NCI-H128 (cell line): Measurements from ENCODE around the gene GNB1.

Source experiments
- DNase-seq: peaks from one replicate; lab custom pipeline; 2025; ENCODE audit not compliant: unreplicated experiment; lab: John Stamatoyannopoulos, UW

The GNB1 gene

GRCh38 chr1:1922956-1923833 lies 32.3 kb upstream of the GNB1 start:
- DNase-seq: no peak

GRCh38 chr1:1922702-1922955 lies 31.7 kb upstream of the GNB1 start:
- DNase-seq: no peak

GRCh38 chr1:1921901-1922701 lies 31.2 kb upstream of the GNB1 start:
- DNase-seq: no peak

GRCh38 chr1:1921459-1921862 lies 30.6 kb upstream of the GNB1 start:
- DNase-seq: no peak

GRCh38 chr1:1920608-1921458 lies 29.9 kb upstream of the GNB1 start:
- no peak for DNase-seq

- DNase-seq: no peak
Observed at GRCh38 chr1:1920057-1920607, 29.2 kb upstream of the GNB1 start.

- DNase-seq: peak; percentile 100
Observed at GRCh38 chr1:1919304-1920056, 28.6 kb upstream of the GNB1 start.

GRCh38 chr1:1918901-1919303 lies 28.0 kb upstream of the GNB1 start, which contains the start of gene TMEM52:
Gene TMEM52, minus strand, starts transcription at chr1:1919279. Its CDS starts 14 bp downstream, at chr1:1919265.
- DNase-seq: no peak

GRCh38 chr1:1917995-1918900 lies 27.4 kb upstream of the GNB1 start:
- DNase-seq: no peak

- no peak for DNase-seq
Observed at GRCh38 chr1:1917304-1917976, 26.6 kb upstream of the GNB1 start.

- no peak for DNase-seq
Observed at GRCh38 chr1:1916851-1917251, 26.0 kb upstream of the GNB1 start.

GRCh38 chr1:1915911-1916840 lies 25.3 kb upstream of the GNB1 start:
- no peak for DNase-seq

- DNase-seq: no peak
Observed at GRCh38 chr1:1914971-1915692, 24.2 kb upstream of the GNB1 start, which contains the start of gene CALML6. Gene CALML6, plus strand, starts transcription at chr1:1915260. Its CDS starts 21 bp downstream, at chr1:1915281.

- DNase-seq: no peak
Observed at GRCh38 chr1:1914101-1914970, 23.4 kb upstream of the GNB1 start.

GRCh38 chr1:1911350-1912041 lies 20.6 kb upstream of the GNB1 start:
- no peak for DNase-seq
